ENCODE data around the gene KCNK5. TPM values are rescaled to one million over a fixed set of nuclear protein-coding genes. Genes with fewer than 3 reads are reported as not detected.

KCNK5 gene
- total RNA-seq, 1 donor from 2014 or later, result 36.7 TPM

DNA sequence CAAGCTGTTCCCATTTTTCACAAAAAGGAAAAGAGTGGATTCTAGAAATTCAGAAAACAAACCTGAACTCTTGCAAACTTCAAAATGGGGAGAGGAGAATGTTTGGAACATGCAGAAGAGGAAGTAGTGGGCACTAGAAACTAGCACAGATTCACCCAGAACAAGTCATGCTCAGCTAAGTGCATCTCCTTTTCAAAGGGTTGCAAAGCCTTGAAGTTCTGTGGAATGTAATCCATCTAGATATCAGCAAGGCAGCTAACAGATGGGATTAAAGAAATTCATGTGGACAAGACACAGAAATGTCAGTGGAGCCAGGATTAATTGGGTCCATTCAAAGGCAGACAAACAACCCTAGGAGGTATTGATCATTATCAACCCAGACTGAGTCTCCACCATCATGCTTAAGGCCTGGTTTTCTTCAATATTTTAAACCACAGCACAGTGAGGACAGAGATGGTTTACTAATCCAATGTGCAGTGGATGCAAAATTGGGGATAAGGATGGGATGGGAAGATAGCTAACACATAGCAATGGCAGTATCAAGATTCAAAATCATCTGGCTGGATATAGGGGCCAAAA, 31.3 kb downstream of the KCNK5 start:
- Mint-ChIP-seq H3K4me3 (no peak overlapping the region), H3K36me3 (ENCODE audit: low read depth) (peaks cover 31% of the 10 kb centered on the region), H3K9me3 (no peaks in the 10 kb centered on the region), H3K4me1 (ENCODE audit: low read depth) (peaks cover 38% of the 10 kb centered on the region), H3K27me3 (ENCODE audit: insufficient read depth) (peaks cover 2% of the 10 kb centered on the region), H3K27ac (no peak overlapping the region)
- intact Hi-C loops (cut with micrococcal nuclease), result no loop called here
- no peak for DNase-seq (ENCODE audit: low spot score)

DNA sequence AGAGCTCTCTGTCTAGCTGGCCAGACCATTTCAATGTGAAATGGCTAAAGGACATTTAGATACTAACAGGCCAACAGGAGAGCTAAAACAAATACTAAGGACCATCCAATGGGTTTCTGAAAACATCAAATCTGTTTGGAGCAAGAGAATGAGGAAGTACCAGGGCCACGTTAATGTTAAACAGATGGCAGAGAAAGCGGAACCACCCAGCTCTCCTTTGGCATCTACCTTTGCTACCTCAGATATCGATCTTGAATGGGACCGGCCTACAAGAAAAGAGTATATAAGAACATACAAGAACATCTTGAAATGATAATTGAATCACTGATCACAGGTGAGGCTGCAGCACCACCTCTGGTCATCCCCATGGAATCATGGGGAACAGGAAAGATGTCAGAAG, 31.8 kb downstream of the KCNK5 start:
- Mint-ChIP-seq H3K27ac (no peak overlapping the region), H3K4me1 (ENCODE audit: low read depth) (peaks cover 38% of the 10 kb centered on the region), H3K36me3 (ENCODE audit: low read depth) (peaks cover 34% of the 10 kb centered on the region), H3K27me3 (ENCODE audit: insufficient read depth) (peaks cover 2% of the 10 kb centered on the region), H3K4me3 (no peak overlapping the region), H3K9me3 (no peaks in the 10 kb centered on the region)
- intact Hi-C loops (cut with micrococcal nuclease), result no loop called here
- DNase-seq (ENCODE audit: low spot score), result no peak

DNA sequence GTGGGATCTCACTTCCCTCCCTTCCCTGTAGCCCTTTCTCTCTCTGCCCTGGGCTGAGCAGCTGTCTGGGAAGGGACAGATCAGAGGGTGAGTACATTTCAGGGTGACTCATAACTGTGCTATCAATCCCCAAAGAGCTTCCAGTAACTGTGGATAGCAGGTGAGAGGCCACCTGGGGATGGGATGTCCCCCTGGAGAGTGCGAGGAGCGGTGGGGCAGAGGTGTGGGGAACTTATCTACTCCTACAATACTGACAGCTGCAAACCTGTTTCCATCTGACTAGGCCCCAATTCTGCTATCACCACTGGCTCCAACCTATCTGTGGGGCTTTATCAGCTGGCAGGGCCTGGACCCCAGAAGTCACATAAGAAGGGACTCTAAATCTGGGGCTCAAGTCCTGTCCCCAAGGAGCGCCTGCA, 32.6 kb downstream of the KCNK5 start:
- no peaks in the 10 kb centered on the region for H3K9me3 Mint-ChIP-seq
- peaks cover 32% of the 10 kb centered on the region for H3K36me3 Mint-ChIP-seq (ENCODE audit: low read depth)
- no peak overlapping the region for H3K27ac Mint-ChIP-seq

DNA sequence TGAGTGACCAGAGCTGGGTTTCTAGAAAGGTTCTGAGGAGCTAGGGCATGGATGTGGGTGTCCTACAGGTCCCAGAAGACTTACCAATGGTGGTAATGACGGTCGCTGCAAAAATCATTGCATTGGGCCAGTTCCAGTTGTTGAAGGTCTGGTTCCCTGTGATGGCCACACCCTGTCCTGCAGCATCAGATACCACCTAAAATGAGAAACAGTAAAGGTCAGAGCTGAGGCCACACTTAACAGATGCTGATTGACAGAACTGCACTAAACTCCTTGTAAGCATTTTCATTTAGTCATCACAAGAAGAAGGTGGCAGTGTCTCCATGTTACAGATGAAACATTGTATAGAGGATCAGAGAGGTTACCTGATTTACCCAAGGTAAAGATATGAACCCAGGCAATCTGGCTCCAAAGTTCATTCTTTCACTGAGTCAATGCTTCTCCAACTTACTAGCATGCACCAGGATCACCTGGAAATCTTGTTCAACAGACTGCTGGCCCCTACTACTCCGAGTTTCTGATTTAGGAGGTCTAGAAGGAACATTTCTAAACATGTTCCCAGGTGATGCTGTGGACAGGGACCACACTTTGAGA, 33.4 kb downstream of the KCNK5 start:
- Mint-ChIP-seq H3K4me3 (no peak overlapping the region), H3K4me1 (ENCODE audit: low read depth) (peaks cover 35% of the 10 kb centered on the region), H3K27me3 (ENCODE audit: insufficient read depth) (peaks cover 2% of the 10 kb centered on the region), H3K27ac (no peak overlapping the region), H3K36me3 (ENCODE audit: low read depth) (peaks cover 35% of the 10 kb centered on the region), H3K9me3 (no peaks in the 10 kb centered on the region)
- intact Hi-C loops (cut with micrococcal nuclease), result no loop called here
- no peak for DNase-seq (ENCODE audit: low spot score)

More for the DNA sequence above, 32.6 kb downstream of the KCNK5 start:
- intact Hi-C loops (cut with micrococcal nuclease), result no loop called here
- Mint-ChIP-seq H3K27me3 (ENCODE audit: insufficient read depth) (peaks cover 2% of the 10 kb centered on the region), H3K4me3 (no peak overlapping the region), H3K4me1 (ENCODE audit: low read depth) (peaks cover 38% of the 10 kb centered on the region)
- DNase-seq (ENCODE audit: low spot score), result no peak

DNA sequence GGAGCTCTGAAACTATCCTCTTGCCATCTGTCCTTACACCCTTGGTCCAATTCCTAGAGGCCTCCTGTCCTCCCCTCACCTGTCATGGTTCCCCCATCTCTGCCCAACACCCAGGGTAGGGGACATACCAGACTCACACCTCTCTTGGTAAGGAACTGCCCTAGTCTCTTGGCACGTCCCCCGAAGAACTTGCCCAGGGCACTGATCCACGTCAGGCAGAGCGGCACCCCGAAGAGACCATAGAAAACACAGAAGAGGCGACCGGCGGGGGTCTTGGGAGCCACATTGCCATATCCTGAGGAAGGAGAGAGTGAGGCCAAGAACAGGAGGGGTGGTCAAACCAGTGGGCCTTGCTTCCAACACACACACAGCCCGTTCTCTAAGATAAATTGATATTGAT, 34.8 kb downstream of the KCNK5 start:
- DNase-seq (ENCODE audit: low spot score), result no peak
- peaks cover 2% of the 10 kb centered on the region for H3K27me3 Mint-ChIP-seq (ENCODE audit: insufficient read depth)
- peaks cover 32% of the 10 kb centered on the region for H3K4me1 Mint-ChIP-seq (ENCODE audit: low read depth)
- H3K36me3 Mint-ChIP-seq (ENCODE audit: low read depth), result peaks cover 39% of the 10 kb centered on the region
- H3K27ac Mint-ChIP-seq, result no peak overlapping the region
- intact Hi-C loops (cut with micrococcal nuclease), result no loop called here
- no peaks in the 10 kb centered on the region for H3K9me3 Mint-ChIP-seq
- H3K4me3 Mint-ChIP-seq, result no peak overlapping the region

DNA sequence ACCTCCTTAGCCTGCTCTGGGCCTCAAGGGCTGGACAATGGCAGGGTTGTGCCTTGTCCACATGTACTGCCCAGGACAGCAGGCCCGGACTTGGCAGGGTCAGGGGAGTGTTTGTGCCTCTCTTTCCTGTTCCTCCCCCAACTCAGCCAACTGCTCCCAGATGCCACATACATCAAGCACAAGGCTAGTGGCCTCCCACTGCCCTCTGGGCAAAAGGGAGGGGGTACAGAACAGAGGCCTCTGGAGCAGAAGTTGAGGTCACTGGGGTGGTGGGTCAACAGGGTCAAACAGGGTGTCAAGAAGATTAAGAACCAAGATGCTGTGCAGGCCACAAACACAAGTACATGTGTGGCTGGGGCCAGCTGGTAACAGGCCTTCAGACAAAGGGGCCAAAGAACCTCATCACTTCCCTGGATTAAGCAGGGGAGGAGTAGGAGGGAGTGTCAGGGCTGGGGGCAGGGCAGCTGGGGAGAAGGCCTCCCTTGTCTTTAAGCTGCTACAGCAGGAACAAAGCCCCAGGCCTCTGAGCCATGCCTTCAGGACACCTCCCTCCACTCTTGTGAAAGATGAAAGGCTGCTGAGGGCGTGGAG, 36.0 kb downstream of the KCNK5 start:
- H3K27ac Mint-ChIP-seq, result peak overlapping the region; percentile 74
- H3K4me1 Mint-ChIP-seq (ENCODE audit: low read depth), result peaks cover 33% of the 10 kb centered on the region
- H3K4me3 Mint-ChIP-seq, result no peak overlapping the region
- DNase-seq (ENCODE audit: low spot score), result no peak
- H3K36me3 Mint-ChIP-seq (ENCODE audit: low read depth), result peaks cover 43% of the 10 kb centered on the region
- intact Hi-C loops (cut with micrococcal nuclease), result no loop called here
- H3K9me3 Mint-ChIP-seq, result no peaks in the 10 kb centered on the region
- peaks cover 2% of the 10 kb centered on the region for H3K27me3 Mint-ChIP-seq (ENCODE audit: insufficient read depth)

DNA sequence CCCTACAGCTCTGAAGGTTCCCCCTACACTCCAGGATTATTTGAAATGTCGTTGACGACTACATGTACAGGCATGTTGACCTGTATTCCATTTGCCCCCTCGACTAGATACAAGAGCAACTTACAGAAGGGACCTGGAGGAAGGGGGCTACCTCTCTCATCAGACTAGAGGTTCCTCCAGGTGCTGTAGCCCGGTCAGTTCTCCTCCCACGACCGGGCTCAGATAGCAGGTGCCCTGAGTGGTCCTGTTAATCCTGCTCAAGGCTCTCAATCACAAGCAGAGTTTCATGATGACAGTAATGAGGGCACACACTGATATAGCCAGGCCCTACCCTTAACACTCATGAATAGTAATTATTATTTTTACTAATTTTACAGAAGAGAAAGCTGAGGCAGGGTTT, 36.5 kb downstream of the KCNK5 start:
- no peaks in the 10 kb centered on the region for H3K9me3 Mint-ChIP-seq
- DNase-seq (ENCODE audit: low spot score), result no peak
- H3K4me1 Mint-ChIP-seq (ENCODE audit: low read depth), result peaks cover 33% of the 10 kb centered on the region
- H3K36me3 Mint-ChIP-seq (ENCODE audit: low read depth), result peaks cover 45% of the 10 kb centered on the region
- H3K4me3 Mint-ChIP-seq, result no peak overlapping the region
- intact Hi-C loops (cut with micrococcal nuclease), result no loop called here
- H3K27ac Mint-ChIP-seq, result no peak overlapping the region
- H3K27me3 Mint-ChIP-seq (ENCODE audit: insufficient read depth), result peaks cover 2% of the 10 kb centered on the region

DNA sequence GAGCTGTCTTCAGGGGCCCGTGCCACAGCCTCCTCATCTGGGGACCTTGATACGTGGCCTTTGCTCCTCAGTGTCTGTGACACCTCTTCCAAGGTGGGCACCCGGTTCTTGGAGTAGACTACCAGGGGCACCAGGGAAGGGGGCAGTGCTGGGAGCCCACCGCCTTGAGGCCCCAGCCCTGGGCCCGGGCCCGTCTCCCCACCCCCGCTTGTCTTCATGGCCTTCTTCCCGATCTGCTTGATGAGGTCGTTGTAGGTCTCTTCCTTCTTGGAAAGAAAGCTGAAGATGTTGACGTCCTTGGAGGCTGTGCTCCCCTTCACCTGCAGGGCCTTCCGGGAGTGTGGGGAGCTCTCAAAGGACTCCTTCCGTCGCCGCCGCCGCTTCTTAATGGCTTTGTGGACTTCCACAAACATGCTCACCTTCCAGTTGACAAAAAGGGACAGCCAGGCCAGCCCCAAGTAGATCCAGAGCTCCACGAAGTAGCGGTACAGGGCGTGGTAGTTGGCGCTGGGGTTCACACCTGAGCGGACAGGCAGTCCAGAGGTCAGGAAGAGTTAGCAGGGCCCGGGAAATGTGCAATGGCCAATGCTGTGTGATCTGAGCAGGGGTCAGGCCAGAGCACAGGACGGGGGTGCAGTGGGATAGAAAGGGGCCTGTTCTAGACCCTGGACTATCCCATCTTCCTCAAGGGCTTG, 37.9 kb downstream of the KCNK5 start:
- H3K27ac Mint-ChIP-seq, result no peak overlapping the region
- H3K4me1 Mint-ChIP-seq (ENCODE audit: low read depth), result peaks cover 30% of the 10 kb centered on the region
- H3K4me3 Mint-ChIP-seq, result no peak overlapping the region
- intact Hi-C loops (cut with micrococcal nuclease), result no loop called here
- H3K36me3 Mint-ChIP-seq (ENCODE audit: low read depth), result peaks cover 47% of the 10 kb centered on the region
- DNase-seq (ENCODE audit: low spot score), result no peak
- peaks cover 2% of the 10 kb centered on the region for H3K27me3 Mint-ChIP-seq (ENCODE audit: insufficient read depth)
- H3K9me3 Mint-ChIP-seq, result no peaks in the 10 kb centered on the region

DNA sequence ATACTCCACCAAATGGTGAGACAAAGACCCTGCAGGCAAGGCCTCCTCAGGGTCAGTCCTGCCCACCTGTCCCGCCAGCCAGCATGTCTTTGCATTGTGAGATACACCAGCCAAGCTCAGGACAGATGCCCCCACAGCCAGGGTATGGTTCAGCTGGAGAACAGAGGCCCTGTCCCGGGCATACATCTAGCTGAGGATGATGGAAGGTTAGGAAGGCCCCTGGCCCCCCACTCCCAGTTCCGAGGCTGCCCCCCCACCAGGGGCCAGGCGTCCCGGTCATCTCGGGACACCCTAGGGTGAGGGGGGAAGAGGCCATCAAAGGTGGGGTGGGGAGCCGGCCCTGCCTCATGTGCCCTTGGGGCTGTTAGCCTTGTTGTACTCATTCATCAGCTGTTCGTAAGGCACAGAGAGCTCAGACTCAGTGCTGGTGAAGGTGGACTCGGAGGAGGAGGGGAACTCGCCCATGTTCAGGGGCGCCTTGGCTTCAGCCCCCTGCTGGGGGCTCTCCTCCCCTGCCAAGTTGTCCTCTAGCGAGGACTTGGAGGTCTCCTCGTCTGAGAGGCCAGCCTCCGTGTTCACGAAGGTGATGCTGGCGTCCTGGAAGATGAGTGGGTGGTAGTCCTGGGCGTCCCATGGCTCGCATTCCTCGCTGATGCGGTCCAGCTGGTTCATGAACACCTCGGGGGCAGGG, 38.6 kb downstream of the KCNK5 start:
- H3K9me3 Mint-ChIP-seq, result no peaks in the 10 kb centered on the region
- no peak overlapping the region for H3K4me3 Mint-ChIP-seq
- no peak overlapping the region for H3K27ac Mint-ChIP-seq
- peaks cover 2% of the 10 kb centered on the region for H3K27me3 Mint-ChIP-seq (ENCODE audit: insufficient read depth)
- no peak for DNase-seq (ENCODE audit: low spot score)
- peaks cover 53% of the 10 kb centered on the region for H3K36me3 Mint-ChIP-seq (ENCODE audit: low read depth)
- intact Hi-C loops (cut with micrococcal nuclease), result no loop called here
- peaks cover 30% of the 10 kb centered on the region for H3K4me1 Mint-ChIP-seq (ENCODE audit: low read depth)

DNA sequence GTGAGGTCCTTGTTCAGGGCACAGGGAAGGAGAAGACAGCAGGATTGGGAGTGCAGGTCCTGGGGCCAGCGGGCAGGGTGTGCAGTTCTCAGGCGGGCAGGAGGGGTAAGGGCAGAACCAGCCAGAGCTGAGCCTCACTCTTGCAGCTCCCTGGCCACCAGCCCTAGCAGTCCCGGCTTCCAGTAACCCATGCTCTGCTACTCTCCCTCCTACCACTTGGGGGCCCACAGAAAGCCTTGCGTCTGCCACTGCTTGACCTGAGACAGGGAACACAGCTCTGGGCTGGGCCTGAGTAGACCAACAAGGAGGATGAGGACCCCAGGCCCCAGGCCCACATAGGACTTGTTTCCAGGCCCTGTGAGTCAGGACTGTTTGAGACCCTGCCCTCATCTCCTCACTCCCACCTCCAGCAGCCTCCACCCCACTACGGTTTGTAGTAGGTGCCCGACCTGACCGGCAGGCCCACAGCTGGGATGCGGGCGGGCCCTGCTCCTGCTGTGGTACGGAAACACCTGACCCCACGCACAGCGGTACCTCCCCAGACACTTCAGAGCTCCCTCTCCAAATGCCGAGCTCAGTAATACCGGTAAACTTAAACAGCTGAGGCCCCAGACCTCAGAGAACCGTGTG, 39.2 kb downstream of the KCNK5 start:
- H3K9me3 Mint-ChIP-seq, result no peaks in the 10 kb centered on the region
- H3K27ac Mint-ChIP-seq, result peak overlapping the region; percentile 9
- H3K4me1 Mint-ChIP-seq (ENCODE audit: low read depth), result peaks cover 30% of the 10 kb centered on the region
- no peak for DNase-seq (ENCODE audit: low spot score)
- peaks cover 2% of the 10 kb centered on the region for H3K27me3 Mint-ChIP-seq (ENCODE audit: insufficient read depth)
- intact Hi-C loops (cut with micrococcal nuclease), result no loop called here
- H3K4me3 Mint-ChIP-seq, result no peak overlapping the region
- H3K36me3 Mint-ChIP-seq (ENCODE audit: low read depth), result peaks cover 52% of the 10 kb centered on the region

DNA sequence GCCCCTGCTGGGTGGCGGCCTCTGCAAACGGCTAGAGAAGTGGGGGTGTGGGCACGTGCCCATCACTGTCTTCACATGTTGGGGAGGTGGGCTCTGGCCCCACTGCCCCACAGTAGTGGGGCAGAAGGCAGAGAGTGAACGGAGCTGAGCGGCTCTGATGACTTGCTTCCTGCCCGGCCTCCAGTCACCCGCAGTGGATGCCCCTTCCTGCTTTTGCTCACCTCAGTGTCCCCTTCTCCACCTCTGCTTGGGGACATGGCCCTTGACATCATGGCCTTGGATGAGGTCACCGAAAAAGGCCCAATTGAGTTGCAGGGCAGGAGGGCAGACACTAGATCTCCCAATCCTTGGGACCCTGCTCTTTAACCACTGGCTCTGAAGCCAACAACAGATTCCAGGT, 40.1 kb downstream of the KCNK5 start:
- no peaks in the 10 kb centered on the region for H3K9me3 Mint-ChIP-seq
- no peaks in the 10 kb centered on the region for H3K27me3 Mint-ChIP-seq (ENCODE audit: insufficient read depth)
- H3K36me3 Mint-ChIP-seq (ENCODE audit: low read depth), result peaks cover 51% of the 10 kb centered on the region
- intact Hi-C loops (cut with micrococcal nuclease), result no loop called here
- no peak overlapping the region for H3K4me3 Mint-ChIP-seq
- peak overlapping the region; percentile 19 for H3K27ac Mint-ChIP-seq
- no peak for DNase-seq (ENCODE audit: low spot score)
- peaks cover 30% of the 10 kb centered on the region for H3K4me1 Mint-ChIP-seq (ENCODE audit: low read depth)

DNA sequence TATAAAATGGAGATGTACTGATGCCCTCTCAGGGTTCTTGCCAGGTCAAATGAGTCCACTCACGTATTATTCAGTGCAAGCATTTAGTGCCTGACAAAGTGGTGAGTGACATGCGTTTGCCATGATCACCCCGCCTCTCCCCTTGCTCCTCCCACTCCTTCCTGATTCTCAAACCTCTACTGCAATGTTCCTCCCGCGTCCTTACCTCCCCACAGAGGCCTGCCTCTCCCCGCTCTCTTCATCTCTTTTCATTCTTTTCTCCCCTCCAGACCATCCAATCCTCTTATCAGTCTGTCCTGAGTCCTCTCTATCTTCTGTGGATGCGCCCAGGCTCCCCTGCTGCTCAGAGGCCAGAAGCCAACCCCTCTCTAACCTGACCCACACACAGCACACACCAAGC, 40.7 kb downstream of the KCNK5 start:
- Mint-ChIP-seq H3K27ac (peak overlapping the region; percentile 27), H3K27me3 (ENCODE audit: insufficient read depth) (no peaks in the 10 kb centered on the region), H3K4me3 (peak overlapping the region; percentile 45), H3K4me1 (ENCODE audit: low read depth) (peaks cover 27% of the 10 kb centered on the region), H3K9me3 (no peaks in the 10 kb centered on the region), H3K36me3 (ENCODE audit: low read depth) (peaks cover 45% of the 10 kb centered on the region)
- intact Hi-C loops (cut with micrococcal nuclease), result loop anchor here (1.0 kb wide), 2 partner anchors 41 to 115 kb away; partner anchors contain the start of gene KCNK5
- DNase-seq (ENCODE audit: low spot score), result no peak

All from activated T-helper 1 cell treated with anti-CD3 and anti-CD28 coated beads, Interleukin-12 subunit alpha, Interleukin-12 subunit beta, Interleukin-2, Interleukin-4 antibody, amounts not matched to agents 30 ng/mL and 10 ng/mL and 1 ng/mL, durations not matched to agents 14 hours and 24 hours and 36 hours (primary cell).